GM20000 (cell line): ENCODE data around the gene TMEM218.

Source experiments
- DNase-seq: peaks from one replicate; pipeline ENCODE4 v3.0.0; 2012; ENCODE audit warnings: low spot score
- CTCF ChIP-seq: IDR thresholded peaks from 2 replicates; pipeline ENCODE4 v1.5.1; 2012; ENCODE audit warnings: mild to moderate bottlenecking, control low read depth; ENCODE audit errors: extremely low read depth, missing control alignments

Gene TMEM218

DNA sequence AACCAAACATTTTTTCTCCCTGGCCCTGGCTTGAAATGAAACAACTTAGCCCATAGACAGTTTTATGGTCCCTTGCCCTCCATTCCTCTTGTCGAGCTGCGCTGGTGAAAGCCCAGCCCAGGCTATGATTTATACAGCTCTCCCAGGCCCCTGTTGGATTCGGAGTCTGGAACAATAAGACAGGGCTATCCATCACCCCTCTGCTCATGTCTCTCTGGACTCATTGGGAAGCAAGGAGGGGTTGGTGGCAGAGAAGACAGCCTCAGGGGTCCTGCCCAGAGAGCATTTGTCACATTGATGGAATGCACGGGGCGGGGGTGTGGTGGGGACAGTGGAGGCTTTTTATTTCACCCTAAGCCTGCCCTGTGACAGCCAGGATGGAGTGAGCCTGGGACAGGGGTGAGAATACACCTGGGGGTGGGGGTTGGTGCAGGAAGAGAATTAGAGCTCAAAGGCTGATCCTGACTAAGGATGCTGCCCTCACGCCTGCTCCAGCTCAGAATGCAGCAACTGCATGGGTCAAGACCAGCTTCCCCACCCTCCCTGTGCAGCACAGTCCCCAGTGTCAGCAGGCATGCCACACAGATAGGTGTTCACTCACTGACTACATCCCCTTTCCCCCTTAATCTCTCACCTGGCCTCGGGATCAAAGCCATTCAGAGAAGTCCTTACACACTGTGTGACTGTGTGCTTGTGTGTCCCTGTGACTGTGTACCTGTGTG, 43.1 kb upstream of the TMEM218 start:
- DNase-seq, result no peak
- TF ChIP-seq CTCF, result no peak

DNA sequence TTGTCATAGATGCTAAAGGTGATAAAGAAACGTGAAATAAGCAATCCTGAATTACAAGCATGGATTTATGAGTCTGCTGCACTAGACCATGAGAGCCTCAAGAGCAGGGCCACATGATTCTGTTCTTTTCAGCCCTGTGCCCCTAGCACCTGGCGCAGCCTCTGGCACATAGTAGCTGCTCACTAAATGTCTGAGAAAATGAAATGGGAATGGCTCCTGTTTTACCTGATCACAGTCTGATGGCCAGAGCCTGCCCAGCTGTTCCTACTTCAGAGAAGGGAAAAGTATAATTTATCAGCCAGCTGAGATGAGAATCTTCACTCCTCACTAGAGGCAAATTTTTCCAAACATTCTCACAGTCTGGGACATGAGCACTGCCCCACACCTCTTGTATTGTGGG, 42.4 kb upstream of the TMEM218 start:
- no peak for TF ChIP-seq CTCF
- no peak for DNase-seq

DNA sequence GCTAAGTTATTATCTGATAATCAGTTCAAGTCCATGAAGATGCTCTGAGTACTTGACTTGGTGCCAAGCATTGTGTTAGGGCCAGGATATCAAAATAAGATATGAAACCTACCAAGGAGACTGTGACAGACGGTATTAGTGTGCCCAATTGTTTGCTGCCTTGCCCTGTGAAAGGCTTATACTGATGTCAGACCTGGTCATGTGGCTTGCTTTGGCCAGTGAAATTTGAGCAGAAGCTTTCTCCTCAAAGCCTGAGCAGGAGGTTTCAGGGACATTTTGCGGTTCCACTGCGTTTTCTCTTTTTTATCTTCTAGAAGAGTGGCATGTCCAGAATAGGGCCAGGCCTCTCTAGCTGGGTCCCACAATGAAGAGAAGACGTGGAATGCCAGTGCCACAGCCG, 37.3 kb upstream of the TMEM218 start:
- TF ChIP-seq CTCF, result no peak
- no peak for DNase-seq

- DNase-seq, result no peak
- TF ChIP-seq CTCF, result no peak
Observed at GRCh38 chr11:125148011-125148410, 36.6 kb upstream of the TMEM218 start.

DNA sequence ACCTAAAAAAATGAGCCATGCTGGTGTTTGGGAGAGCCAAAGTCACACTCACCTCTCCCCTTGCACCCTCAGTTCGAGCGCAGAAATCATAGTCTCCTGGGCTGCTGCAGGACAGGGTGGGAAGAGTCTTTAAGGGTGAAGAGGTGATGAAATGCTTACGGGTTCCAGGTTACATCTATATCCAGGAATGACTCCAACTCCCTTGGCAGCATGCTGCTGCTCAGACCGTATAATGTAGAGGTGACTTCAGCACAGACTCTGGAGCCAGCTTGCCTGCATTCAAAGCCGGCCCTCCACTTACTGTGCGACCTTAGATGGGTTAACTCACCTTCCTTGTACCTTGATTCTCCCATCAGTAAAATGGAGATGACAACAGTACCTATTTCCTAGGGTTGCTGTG, 35.9 kb upstream of the TMEM218 start:
- DNase-seq, result no peak
- TF ChIP-seq CTCF, result no peak

DNA sequence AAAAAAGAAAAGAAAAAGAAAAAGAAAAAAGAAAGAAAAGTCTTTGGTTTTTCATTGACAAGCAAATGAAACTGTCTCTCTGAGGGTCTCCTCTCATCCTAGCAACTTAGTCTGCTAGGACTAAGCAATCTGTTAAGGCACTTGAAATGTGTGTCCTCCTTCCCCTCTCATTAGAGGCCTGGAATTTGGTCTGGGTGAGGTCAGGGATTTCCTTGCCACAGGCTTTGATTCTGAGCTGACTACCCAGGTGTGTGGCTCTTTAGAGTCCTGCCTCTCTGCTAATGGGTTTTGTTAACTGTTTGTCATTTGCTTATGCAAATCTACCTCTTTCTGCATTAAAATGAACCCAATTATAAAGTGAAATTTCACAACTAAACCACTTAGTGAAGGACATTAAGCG, 34.8 kb upstream of the TMEM218 start:
- TF ChIP-seq CTCF, result no peak
- no peak for DNase-seq

DNA sequence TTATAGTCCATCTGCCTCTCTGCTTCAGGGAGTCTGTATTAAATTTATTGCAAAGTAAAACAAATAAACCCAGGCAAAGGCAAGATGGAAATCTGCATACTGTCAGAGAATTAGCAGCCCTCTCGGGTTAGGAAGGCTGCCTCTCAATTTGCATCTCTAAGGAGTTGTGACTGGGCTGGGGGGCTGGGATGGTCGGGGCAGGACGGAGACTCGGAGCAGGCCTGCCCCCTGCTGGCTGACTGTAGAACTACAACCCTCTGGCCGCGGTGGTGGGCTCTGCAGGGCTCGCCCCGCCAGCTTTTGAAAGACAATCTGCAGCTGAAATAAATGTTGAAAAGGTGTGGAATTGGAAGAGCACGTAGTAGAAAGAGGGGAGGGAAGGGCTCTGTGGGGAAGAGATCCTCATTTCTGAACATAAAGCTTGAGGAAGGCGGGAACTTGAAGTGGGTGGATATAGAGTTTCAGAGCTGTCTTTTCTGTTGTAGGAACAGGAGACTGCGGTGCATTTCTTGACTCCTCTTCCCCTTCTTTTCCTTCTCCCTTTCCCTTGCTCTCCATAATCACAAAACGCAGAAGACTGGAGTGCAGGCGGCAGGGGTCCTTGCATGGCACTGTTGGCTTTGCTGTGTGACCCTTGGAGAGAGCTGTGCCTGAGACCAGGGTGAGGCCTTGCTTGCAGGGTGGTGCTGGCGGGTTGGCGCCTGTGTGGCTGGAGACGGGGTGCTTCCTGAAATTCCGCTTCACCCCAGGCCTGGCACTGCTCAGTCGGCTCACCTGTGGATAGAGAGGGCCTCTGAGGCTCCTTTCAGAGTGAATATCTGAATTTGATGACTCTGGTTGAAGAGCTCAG, 30.5 kb upstream of the TMEM218 start:
- peak; percentile 60 for TF ChIP-seq CTCF
- DNase-seq, result peak; percentile 64
